Testis (tissue), 3 donors: ENCODE data around the gene COX15. TPM values are rescaled to one million over a fixed set of nuclear protein-coding genes. Genes with fewer than 3 reads are reported as not detected.

Source experiments
- DNase-seq: peaks from one replicate; pipeline ENCODE4 v3.0.0-alpha.2; 2019
- H3K27ac ChIP-seq, 2 donors: fragments of 200-600 bp; sonication (generic); one replicate each; pipeline ENCODE4 v1.5.1; 2019
- H3K27me3 ChIP-seq: fragments of 200-600 bp; sonication (generic); one replicate; pipeline ENCODE4 v1.5.1; 2019
- H3K36me3 ChIP-seq: fragments of 200-600 bp; sonication (generic); one replicate; pipeline ENCODE4 v1.5.1; 2017; ENCODE audit warnings: low read depth; ENCODE audit errors: missing control alignments
- H3K4me1 ChIP-seq: fragments of 200-600 bp; sonication (generic); one replicate; pipeline ENCODE4 v1.5.1; 2019
- H3K4me3 ChIP-seq, 2 donors: fragments of 200-600 bp; sonication (generic); one replicate each; pipeline ENCODE4 v1.5.1; 2017 to 2019
- H3K9me3 ChIP-seq: fragments of 200-600 bp; sonication (generic); one replicate; pipeline ENCODE4 v1.5.1; 2017
- POLR2A ChIP-seq: fragments of 450-650 bp; IDR thresholded peaks from one replicate; pipeline ENCODE4 v1.6.1; 2017; ENCODE audit warnings: antibody characterized with exemption, mild to moderate bottlenecking, moderate library complexity
- WGBS, 2 donors: methylation state at CpG; one replicate each; pipeline ENCODE4 v1.1.5; 2018; 5-methylcytosine and 5-hydroxymethylcytosine counted together
- intact Hi-C: fragments of 100-400 bp; cut with DNase I; formaldehyde crosslinking; loops from one replicate; pipeline ENCODE4 v1.15.1; 2023; ENCODE audit warnings: low total_unique reads
- polyA plus RNA-seq: library from polyadenylated mRNA; stranded (reverse); fragments of 350-450 nt; fragmentation: Illumina TruSeq; extraction: RNeasy Lipid Tissue Mini Kit (QIAGEN cat#74804); gene quantifications from one replicate; pipeline ENCODE4 v1.2.3, GENCODE V29; 2014; ENCODE audit warnings: low read depth, low replicate concordance; ENCODE audit not compliant: insufficient read depth
- total RNA-seq, 2 donors: library from RNA; depleted of rRNA; stranded (reverse); fragments of >200 nt; gene quantifications; one replicate each; pipeline ENCODE4 v1.2.3, GENCODE V29; 2016
- TF ChIP-seq, protein P1 (sequence below), 3 experiments: fragments of 450-650 bp in 2 of 3; fragments of 200-600 bp in 1 of 3; sonication (generic) in 1 of 3; IDR thresholded peaks; one replicate each; pipeline ENCODE4 v1.5.1; 2016 to 2019; ENCODE audit warnings: antibody characterized with exemption in 3 of 3, mild to moderate bottlenecking in 2 of 3, moderate library complexity in 1 of 3

The COX15 gene
- total and polyA plus RNA-seq, 3 donors from 2014 or later: 30.0 to 47.4 (median 45.8) TPM

GRCh38 chr10:99731306-99732032 lies 458 bp downstream of the COX15 start:
- Histone ChIP-seq H3K9me3 (no peaks in the 10 kb centered on the region), H3K27ac (peak overlapping the region; percentile 95 to 98), H3K4me1 (peaks cover 11% of the 10 kb centered on the region), H3K36me3 (no peaks in the 10 kb centered on the region), H3K4me3 (peak overlapping the region; percentile 88 to 98), H3K27me3 (no peaks in the 10 kb centered on the region)
- DNase-seq: no peak
- TF ChIP-seq, protein P1, sequence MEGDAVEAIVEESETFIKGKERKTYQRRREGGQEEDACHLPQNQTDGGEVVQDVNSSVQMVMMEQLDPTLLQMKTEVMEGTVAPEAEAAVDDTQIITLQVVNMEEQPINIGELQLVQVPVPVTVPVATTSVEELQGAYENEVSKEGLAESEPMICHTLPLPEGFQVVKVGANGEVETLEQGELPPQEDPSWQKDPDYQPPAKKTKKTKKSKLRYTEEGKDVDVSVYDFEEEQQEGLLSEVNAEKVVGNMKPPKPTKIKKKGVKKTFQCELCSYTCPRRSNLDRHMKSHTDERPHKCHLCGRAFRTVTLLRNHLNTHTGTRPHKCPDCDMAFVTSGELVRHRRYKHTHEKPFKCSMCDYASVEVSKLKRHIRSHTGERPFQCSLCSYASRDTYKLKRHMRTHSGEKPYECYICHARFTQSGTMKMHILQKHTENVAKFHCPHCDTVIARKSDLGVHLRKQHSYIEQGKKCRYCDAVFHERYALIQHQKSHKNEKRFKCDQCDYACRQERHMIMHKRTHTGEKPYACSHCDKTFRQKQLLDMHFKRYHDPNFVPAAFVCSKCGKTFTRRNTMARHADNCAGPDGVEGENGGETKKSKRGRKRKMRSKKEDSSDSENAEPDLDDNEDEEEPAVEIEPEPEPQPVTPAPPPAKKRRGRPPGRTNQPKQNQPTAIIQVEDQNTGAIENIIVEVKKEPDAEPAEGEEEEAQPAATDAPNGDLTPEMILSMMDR (IDR thresholded peaks at IDR 0.05): no peak
- TF ChIP-seq POLR2A: no peak
- 4 to 5% methylated on average over 11 to 16 of the region's 16 CpGs for WGBS, 2 donors
- intact Hi-C loops: no loop called here

- 83 to 88% methylated on average over 1 of the region's 1 CpG for WGBS, 2 donors
- H3K36me3 ChIP-seq: no peaks in the 10 kb centered on the region
- TF ChIP-seq, protein P1 (IDR thresholded peaks at IDR 0.05): no peak
- TF ChIP-seq POLR2A: no peak
- H3K4me3 ChIP-seq: no peak overlapping the region
- peaks cover 11% of the 10 kb centered on the region for H3K4me1 ChIP-seq
- DNase-seq: no peak
- no peaks in the 10 kb centered on the region for H3K9me3 ChIP-seq
- no peaks in the 10 kb centered on the region for H3K27me3 ChIP-seq
- intact Hi-C loops: no loop called here
- no peak overlapping the region for H3K27ac ChIP-seq
Measured at GRCh38 chr10:99730026-99730425, 1.9 kb downstream of the COX15 start.

DNA sequence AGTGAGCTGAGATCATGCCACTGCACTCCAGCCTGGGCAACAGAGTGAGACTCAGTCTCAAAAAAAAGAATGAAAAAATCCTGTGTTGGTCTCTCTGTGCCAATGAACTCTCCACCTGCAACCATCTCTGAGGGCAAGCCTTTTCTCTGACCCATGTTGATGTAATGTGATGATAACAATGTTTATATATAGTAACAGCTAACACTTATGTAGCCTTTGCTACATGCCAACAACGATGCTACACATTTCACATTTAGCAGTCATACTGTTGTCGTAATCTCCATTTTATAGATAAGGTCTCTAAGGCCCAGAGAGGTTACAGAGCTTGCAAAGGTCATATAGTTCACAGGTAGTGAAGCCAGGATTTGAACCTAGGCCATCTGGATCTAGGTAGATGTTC lies 11.5 kb downstream of the COX15 start:
- intact Hi-C loops: no loop called here
- no peaks in the 10 kb centered on the region for H3K36me3 ChIP-seq
- no peaks in the 10 kb centered on the region for H3K4me1 ChIP-seq
- no peak overlapping the region for H3K27ac ChIP-seq
- H3K9me3 ChIP-seq: no peaks in the 10 kb centered on the region
- no peak overlapping the region for H3K4me3 ChIP-seq
- TF ChIP-seq POLR2A: no peak
- WGBS, 2 donors: 78 to 88% methylated on average over 2 of the region's 2 CpGs
- no peaks in the 10 kb centered on the region for H3K27me3 ChIP-seq
- DNase-seq: no peak

- intact Hi-C loops: no loop called here
- Histone ChIP-seq H3K4me1 (no peaks in the 10 kb centered on the region), H3K36me3 (no peaks in the 10 kb centered on the region), H3K27me3 (no peaks in the 10 kb centered on the region), H3K4me3 (no peak overlapping the region), H3K27ac (no peak overlapping the region), H3K9me3 (no peaks in the 10 kb centered on the region)
- no peak for DNase-seq
- TF ChIP-seq, protein P1 (IDR thresholded peaks at IDR 0.05): no peak
- no peak for TF ChIP-seq POLR2A
- 59 to 70% methylated on average over 5 of the region's 5 CpGs for WGBS, 2 donors
Measured at GRCh38 chr10:99714446-99714845, 17.5 kb downstream of the COX15 start.

GRCh38 chr10:99711129-99711719 lies 20.7 kb downstream of the COX15 start:
- Histone ChIP-seq H3K4me3 (no peak overlapping the region), H3K27me3 (no peaks in the 10 kb centered on the region), H3K4me1 (no peaks in the 10 kb centered on the region), H3K27ac (no peak overlapping the region), H3K9me3 (no peaks in the 10 kb centered on the region), H3K36me3 (no peaks in the 10 kb centered on the region)
- peak; percentile 36 for DNase-seq
- intact Hi-C loops: no loop called here
- TF ChIP-seq, protein P1 (IDR thresholded peaks at IDR 0.05): peak in 2 of 3 experiments; percentile 19 to 28
- TF ChIP-seq POLR2A: no peak
